AG08396 (cell line): Measurements from ENCODE around the gene PLCB2.

Source experiments
- DNase-seq: peaks from one replicate; pipeline ENCODE4 v3.0.0; 2012; ENCODE audit warnings: low spot score, mixed read lengths

PLCB2 gene

GRCh38 chr15:40307421-40308211, at the start of gene PLCB2:
PLCB2 (minus strand) TSS chr15:40307935; CDS start chr15:40307672, 263 bp downstream.
- DNase-seq: no peak

- no peak for DNase-seq
Observed at GRCh38 chr15:40357246-40357645, 49.5 kb upstream of the PLCB2 start.

GRCh38 chr15:40355976-40356585, 48.3 kb upstream of the PLCB2 start:
- no peak for DNase-seq

GRCh38 chr15:40354408-40355171, 46.9 kb upstream of the PLCB2 start:
- DNase-seq: peak; percentile 69

GRCh38 chr15:40353697-40354096, 46.0 kb upstream of the PLCB2 start:
- DNase-seq: no peak

GRCh38 chr15:40352281-40352901, 44.7 kb upstream of the PLCB2 start:
- no peak for DNase-seq

GRCh38 chr15:40349163-40349562, 41.4 kb upstream of the PLCB2 start:
- DNase-seq: no peak

- no peak for DNase-seq
Observed at GRCh38 chr15:40348474-40348870, 40.7 kb upstream of the PLCB2 start.

- DNase-seq: no peak
Observed at GRCh38 chr15:40347559-40348473, 40.1 kb upstream of the PLCB2 start.

- no peak for DNase-seq
Observed at GRCh38 chr15:40346579-40347558, 39.1 kb upstream of the PLCB2 start.

- DNase-seq: no peak
Observed at GRCh38 chr15:40345867-40346578, 38.3 kb upstream of the PLCB2 start.

- DNase-seq: no peak
Observed at GRCh38 chr15:40345225-40345866, 37.6 kb upstream of the PLCB2 start.

GRCh38 chr15:40344631-40345120, 36.9 kb upstream of the PLCB2 start:
- peak; percentile 80 for DNase-seq

- DNase-seq: no peak
Observed at GRCh38 chr15:40344217-40344616, 36.5 kb upstream of the PLCB2 start.

- peak; percentile 54 for DNase-seq
Observed at GRCh38 chr15:40343512-40343911, 35.8 kb upstream of the PLCB2 start.

- DNase-seq: no peak
Observed at GRCh38 chr15:40342416-40343320, 34.9 kb upstream of the PLCB2 start.

- peak; percentile 89 for DNase-seq
Observed at GRCh38 chr15:40340740-40341400, 33.1 kb upstream of the PLCB2 start, which contains the start of gene CCDC9B. CCDC9B (minus strand) TSS chr15:40340939; CDS start chr15:40340819, 120 bp downstream.
